Fibroblast of lung (primary cell): ENCODE measurements around the gene ANKRD6. TPM values are rescaled to one million over a fixed set of nuclear protein-coding genes. Genes with fewer than 3 reads are reported as not detected.

Experiments
- DNase-seq, 2 donors: peaks; one replicate each; pipeline versions ENCODE4 v3.0.0 to v3.0.0-alpha.2; 2010; ENCODE audit warnings: low read depth in 2 of 2
- H2AFZ ChIP-seq: 2 replicates; pipeline ENCODE4 v1.5.1; 2012; ENCODE audit warnings: low read length, control low read depth, inconsistent platforms
- H3K27ac ChIP-seq: 2 replicates; pipeline ENCODE4 v1.5.1; 2011; ENCODE audit warnings: low read length, control low read depth; ENCODE audit not compliant: insufficient read depth
- H3K27me3 ChIP-seq: 2 replicates; pipeline ENCODE4 v1.5.1; 2011; ENCODE audit warnings: mild to moderate bottlenecking, low read length; ENCODE audit not compliant: control insufficient read depth, insufficient read depth
- H3K36me3 ChIP-seq: 2 replicates; pipeline ENCODE4 v1.5.1; 2011; ENCODE audit warnings: low read length; ENCODE audit not compliant: control insufficient read depth, insufficient read depth
- H3K4me1 ChIP-seq: 2 replicates; pipeline ENCODE4 v1.5.1; 2011; ENCODE audit warnings: low read length; ENCODE audit not compliant: control insufficient read depth, insufficient read depth; ENCODE audit errors: extremely low read depth
- H3K4me2 ChIP-seq: 2 replicates; pipeline ENCODE4 v1.5.1; 2011; ENCODE audit warnings: low read length, control low read depth; ENCODE audit not compliant: insufficient read depth; ENCODE audit errors: extremely low read depth
- H3K4me3 ChIP-seq, 4 experiments: fragments of 200-600 bp in 1 of 4; sonication (generic) in 1 of 4; replicated peaks in 1 of 4; 2 replicates each; pipeline ENCODE4 v1.5.1; 2011 to 2016; ENCODE audit warnings: low read length in 4 of 4, low read depth in 3 of 4, mild to moderate bottlenecking in 3 of 4, control low read depth in 2 of 4, inconsistent platforms in 1 of 4, mixed read lengths in 1 of 4; ENCODE audit not compliant: insufficient read depth in 1 of 4; ENCODE audit errors: control extremely low read depth in 1 of 4
- H3K79me2 ChIP-seq: 2 replicates; pipeline ENCODE4 v1.5.1; 2012; ENCODE audit warnings: mild to moderate bottlenecking, low read length, inconsistent platforms; ENCODE audit not compliant: control insufficient read depth, insufficient read depth
- H3K9ac ChIP-seq: 2 replicates; pipeline ENCODE4 v1.5.1; 2011; ENCODE audit warnings: mild to moderate bottlenecking, low read length, control low read depth; ENCODE audit not compliant: insufficient read depth
- H3K9me3 ChIP-seq: 2 replicates; pipeline ENCODE4 v1.5.1; 2012; ENCODE audit warnings: low read depth, low read length; ENCODE audit not compliant: control insufficient read depth, insufficient read depth
- H4K20me1 ChIP-seq: 2 replicates; pipeline ENCODE4 v1.5.1; 2011; ENCODE audit warnings: low read length; ENCODE audit not compliant: control insufficient read depth, insufficient read depth; ENCODE audit errors: extremely low read depth
- CTCF ChIP-seq, 2 donors: IDR thresholded peaks in 1 of 2; conservative IDR thresholded peaks in 1 of 2; 1 replicate in 1 of 2; 2 replicates in 1 of 2; pipeline ENCODE4 v1.5.1; 2011 to 2012; ENCODE audit warnings: low read length in 2 of 2, control low read depth in 1 of 2, inconsistent platforms in 1 of 2, low read depth in 1 of 2, mild to moderate bottlenecking in 1 of 2
- EZH2 ChIP-seq: IDR thresholded peaks from 2 replicates; pipeline ENCODE4 v1.5.1; 2012; ENCODE audit warnings: low read length, control low read depth, mild to moderate bottlenecking; ENCODE audit errors: missing control alignments
- polyA plus RNA-seq, 2 donors: library from polyadenylated mRNA; depleted of rRNA in 1 of 2; stranded (reverse) in 1 of 2; unstranded in 1 of 2; fragments of >200 nt; gene quantifications; 2 replicates each; pipeline ENCODE4 v1.2.1, GENCODE V29; 2011 to 2012; ENCODE audit warnings: missing spikeins in 1 of 2
- total RNA-seq: library from RNA; depleted of rRNA; stranded (reverse); fragments of >200 nt; gene quantifications from 2 replicates; pipeline ENCODE4 v1.2.1, GENCODE V29; 2014

ANKRD6 gene
- total and polyA plus RNA-seq, 2 donors (not counting 1 experiment from before 2014, with no cell fraction given): 0.39 to 2.3 TPM

DNA sequence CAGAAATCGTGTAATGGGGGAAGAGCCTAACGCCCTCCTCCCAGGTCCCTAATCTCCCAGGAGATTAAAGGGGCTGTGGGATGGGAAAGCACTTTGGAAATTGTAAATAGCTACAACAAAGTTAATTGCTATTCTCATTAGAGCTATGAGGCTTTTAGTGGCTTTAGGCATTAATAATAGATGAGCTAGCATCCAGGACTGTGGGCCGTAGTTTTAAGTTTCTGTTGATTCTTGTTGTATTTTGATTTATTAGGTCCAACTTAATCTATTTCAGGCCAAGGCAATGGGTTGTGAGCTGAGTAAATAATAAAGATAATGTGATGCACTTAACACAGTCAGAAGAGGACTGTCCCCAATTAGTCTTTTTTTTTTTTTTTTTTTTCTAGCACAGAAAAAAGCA, 67.7 kb downstream of the ANKRD6 start:
- no peaks in the 10 kb centered on the region for H3K4me1 ChIP-seq
- H3K27me3 ChIP-seq: no peaks in the 10 kb centered on the region
- H3K27ac ChIP-seq: no peak overlapping the region
- no peak overlapping the region for H3K9ac ChIP-seq
- no peak overlapping the region for H3K4me2 ChIP-seq
- no peak overlapping the region for H2AFZ ChIP-seq
- no peaks in the 10 kb centered on the region for H3K36me3 ChIP-seq
- no peaks in the 10 kb centered on the region for H3K79me2 ChIP-seq
- no peak for DNase-seq
- H3K9me3 ChIP-seq: no peaks in the 10 kb centered on the region
- no peak overlapping the region for H3K4me3 ChIP-seq
- TF ChIP-seq EZH2 (no peak), CTCF (conservative IDR thresholded peaks at IDR 0.05 in 1 of 2, IDR thresholded peaks at IDR 0.05 in 1 of 2; ENCODE audit: low read depth in 1 of 2, low read length in 2 of 2) (no peak)
- no peaks in the 10 kb centered on the region for H4K20me1 ChIP-seq

GRCh38 chr6:89501222-89501621, 68.3 kb downstream of the ANKRD6 start:
- Histone ChIP-seq H3K9ac (no peak overlapping the region), H4K20me1 (no peaks in the 10 kb centered on the region), H2AFZ (no peak overlapping the region), H3K27ac (no peak overlapping the region), H3K9me3 (no peaks in the 10 kb centered on the region), H3K79me2 (no peaks in the 10 kb centered on the region), H3K27me3 (no peaks in the 10 kb centered on the region), H3K4me1 (no peaks in the 10 kb centered on the region), H3K4me2 (no peak overlapping the region), H3K4me3 (no peak overlapping the region), H3K36me3 (no peaks in the 10 kb centered on the region)
- no peak for TF ChIP-seq EZH2
- no peak for TF ChIP-seq CTCF (conservative IDR thresholded peaks at IDR 0.05 in 1 of 2, IDR thresholded peaks at IDR 0.05 in 1 of 2; ENCODE audit: low read depth in 1 of 2, low read length in 2 of 2)
- DNase-seq: peak in 1 of 2 donors; percentile 21

GRCh38 chr6:89501753-89502152, 68.8 kb downstream of the ANKRD6 start:
- Histone ChIP-seq H4K20me1 (no peaks in the 10 kb centered on the region), H3K9ac (no peak overlapping the region), H3K27ac (no peak overlapping the region), H3K79me2 (no peaks in the 10 kb centered on the region), H3K27me3 (no peaks in the 10 kb centered on the region), H3K4me3 (no peak overlapping the region), H2AFZ (no peak overlapping the region), H3K36me3 (no peaks in the 10 kb centered on the region), H3K4me2 (no peak overlapping the region), H3K9me3 (no peaks in the 10 kb centered on the region), H3K4me1 (no peaks in the 10 kb centered on the region)
- TF ChIP-seq CTCF (conservative IDR thresholded peaks at IDR 0.05 in 1 of 2, IDR thresholded peaks at IDR 0.05 in 1 of 2; ENCODE audit: low read depth in 1 of 2, low read length in 2 of 2) (no peak), EZH2 (no peak)
- DNase-seq: no peak
